ENCODE measurements around the gene DISP1.
A peak's percentile ranks its signal among the peaks of the same experiment; 100 is the strongest.

The DISP1 gene, protein sequence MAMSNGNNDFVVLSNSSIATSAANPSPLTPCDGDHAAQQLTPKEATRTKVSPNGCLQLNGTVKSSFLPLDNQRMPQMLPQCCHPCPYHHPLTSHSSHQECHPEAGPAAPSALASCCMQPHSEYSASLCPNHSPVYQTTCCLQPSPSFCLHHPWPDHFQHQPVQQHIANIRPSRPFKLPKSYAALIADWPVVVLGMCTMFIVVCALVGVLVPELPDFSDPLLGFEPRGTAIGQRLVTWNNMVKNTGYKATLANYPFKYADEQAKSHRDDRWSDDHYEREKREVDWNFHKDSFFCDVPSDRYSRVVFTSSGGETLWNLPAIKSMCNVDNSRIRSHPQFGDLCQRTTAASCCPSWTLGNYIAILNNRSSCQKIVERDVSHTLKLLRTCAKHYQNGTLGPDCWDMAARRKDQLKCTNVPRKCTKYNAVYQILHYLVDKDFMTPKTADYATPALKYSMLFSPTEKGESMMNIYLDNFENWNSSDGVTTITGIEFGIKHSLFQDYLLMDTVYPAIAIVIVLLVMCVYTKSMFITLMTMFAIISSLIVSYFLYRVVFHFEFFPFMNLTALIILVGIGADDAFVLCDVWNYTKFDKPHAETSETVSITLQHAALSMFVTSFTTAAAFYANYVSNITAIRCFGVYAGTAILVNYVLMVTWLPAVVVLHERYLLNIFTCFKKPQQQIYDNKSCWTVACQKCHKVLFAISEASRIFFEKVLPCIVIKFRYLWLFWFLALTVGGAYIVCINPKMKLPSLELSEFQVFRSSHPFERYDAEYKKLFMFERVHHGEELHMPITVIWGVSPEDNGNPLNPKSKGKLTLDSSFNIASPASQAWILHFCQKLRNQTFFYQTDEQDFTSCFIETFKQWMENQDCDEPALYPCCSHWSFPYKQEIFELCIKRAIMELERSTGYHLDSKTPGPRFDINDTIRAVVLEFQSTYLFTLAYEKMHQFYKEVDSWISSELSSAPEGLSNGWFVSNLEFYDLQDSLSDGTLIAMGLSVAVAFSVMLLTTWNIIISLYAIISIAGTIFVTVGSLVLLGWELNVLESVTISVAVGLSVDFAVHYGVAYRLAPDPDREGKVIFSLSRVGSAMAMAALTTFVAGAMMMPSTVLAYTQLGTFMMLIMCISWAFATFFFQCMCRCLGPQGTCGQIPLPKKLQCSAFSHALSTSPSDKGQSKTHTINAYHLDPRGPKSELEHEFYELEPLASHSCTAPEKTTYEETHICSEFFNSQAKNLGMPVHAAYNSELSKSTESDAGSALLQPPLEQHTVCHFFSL (N-terminal part only)

DNA sequence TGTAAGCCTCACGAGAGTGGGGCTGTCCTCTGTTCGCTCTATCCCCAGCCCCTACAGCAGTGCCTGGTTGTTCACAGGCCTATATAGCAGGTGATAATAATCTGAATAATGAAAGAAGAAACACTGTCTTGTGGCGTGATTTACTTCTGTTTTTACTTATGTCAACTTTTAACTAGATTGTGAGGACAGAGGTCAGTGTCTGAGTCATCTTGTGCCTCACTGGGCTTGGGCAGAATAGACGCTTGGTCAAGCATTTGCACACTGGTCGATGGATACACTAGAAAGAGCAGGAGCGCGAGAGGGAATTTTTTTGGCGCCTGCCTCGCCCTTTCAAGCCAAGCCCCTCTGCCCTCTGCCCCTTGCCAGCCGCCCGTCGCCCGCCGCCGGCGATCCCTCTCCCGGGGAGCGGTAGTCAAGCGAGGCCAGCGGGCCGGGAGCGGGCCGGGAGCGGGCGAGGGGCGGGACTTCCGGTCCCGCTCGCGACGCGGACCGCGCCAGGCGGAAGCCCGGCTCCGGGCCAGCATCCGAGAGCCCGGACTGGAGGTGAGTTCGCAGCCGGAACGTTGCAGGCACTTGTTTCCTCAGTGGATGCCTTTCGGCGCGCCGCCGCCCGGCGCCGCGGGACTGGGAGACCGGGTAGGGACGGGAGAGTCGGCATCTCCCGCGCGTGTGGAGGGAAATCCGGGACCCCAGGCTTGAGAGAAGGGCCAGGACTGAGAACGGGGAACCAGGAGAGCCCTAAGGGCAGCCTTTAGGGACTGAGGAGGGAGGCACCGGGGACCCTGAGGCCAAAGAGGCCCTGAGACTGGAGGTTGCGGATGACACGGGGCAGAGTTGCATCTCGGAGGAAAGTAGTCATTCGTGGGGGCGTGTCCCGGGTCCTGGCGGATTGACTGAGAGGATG is at the start of gene DISP1:
Gene DISP1 (plus strand): TSS at position 504 of the 904 bp plus-strand sequence. CDS start 127,785 bp downstream, outside the sequence.
- peak within 1 kb of the TSS; percentile 82 for H3K4me3 ChIP-seq (ENCODE audit: low read depth, low read length)

DNA sequence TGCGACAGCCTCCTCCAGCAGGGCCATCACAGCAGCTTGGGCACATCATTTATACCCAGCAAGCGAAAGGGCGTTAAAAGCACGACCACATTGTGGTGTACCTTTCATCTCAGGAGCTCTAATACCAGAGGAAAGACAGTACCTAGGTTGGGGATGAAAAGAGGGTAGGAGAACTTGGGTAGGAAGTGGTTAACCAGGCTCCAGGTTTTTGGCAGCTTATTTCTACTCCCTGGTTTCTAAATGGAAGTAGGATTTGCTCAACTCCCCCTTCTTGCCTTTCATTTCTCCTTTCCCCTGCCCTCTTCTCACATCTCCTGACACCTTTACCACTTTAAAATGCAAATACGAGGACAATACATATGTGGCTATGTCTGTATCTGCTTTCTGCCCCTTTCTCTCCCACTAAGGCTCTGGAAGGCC is 47.7 kb upstream of the DISP1 start:
- H3K4me3 ChIP-seq (ENCODE audit: low read depth, low read length) = no peak overlapping the region

DNA sequence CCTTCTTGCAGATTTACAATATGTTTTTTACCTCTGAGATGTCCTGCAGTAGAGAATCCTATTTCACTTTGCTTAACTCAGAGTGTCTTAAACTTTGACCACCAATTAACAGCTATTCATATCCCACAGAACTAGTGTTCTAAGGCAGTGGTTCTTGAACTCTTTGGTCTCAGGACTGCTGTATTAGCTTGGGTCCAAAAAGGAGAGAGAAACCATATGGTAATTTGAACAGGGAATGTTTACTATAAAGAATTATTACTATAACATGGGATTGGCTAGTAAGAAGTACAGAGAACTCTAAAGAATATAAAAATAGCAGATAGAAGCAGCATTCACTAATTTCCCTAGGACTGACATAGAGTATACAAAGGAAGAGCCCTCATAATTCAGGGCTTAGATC is 46.2 kb upstream of the DISP1 start:
- no peak overlapping the region for H3K4me3 ChIP-seq (ENCODE audit: low read depth, low read length)

DNA sequence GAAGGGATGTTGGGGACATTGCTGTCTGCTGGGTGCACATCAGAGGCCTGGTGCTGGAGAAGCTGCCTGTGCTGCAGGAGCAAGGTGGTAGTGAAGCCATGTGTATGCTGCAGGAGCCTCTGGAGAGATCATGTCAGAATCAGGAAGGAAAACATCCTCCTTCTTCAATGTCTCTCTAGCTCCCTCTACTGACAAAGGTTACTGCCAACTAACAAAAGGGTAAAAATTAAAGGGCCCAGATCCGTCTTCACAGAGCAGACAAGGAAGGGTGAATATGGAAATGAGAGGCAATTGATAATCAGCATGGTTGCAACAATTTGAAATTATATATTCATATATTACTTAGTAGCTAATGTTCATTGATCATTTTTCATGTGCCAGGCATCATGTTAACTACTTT is 45.7 kb upstream of the DISP1 start:
- H3K4me3 ChIP-seq (ENCODE audit: low read depth, low read length) = no peak overlapping the region

DNA sequence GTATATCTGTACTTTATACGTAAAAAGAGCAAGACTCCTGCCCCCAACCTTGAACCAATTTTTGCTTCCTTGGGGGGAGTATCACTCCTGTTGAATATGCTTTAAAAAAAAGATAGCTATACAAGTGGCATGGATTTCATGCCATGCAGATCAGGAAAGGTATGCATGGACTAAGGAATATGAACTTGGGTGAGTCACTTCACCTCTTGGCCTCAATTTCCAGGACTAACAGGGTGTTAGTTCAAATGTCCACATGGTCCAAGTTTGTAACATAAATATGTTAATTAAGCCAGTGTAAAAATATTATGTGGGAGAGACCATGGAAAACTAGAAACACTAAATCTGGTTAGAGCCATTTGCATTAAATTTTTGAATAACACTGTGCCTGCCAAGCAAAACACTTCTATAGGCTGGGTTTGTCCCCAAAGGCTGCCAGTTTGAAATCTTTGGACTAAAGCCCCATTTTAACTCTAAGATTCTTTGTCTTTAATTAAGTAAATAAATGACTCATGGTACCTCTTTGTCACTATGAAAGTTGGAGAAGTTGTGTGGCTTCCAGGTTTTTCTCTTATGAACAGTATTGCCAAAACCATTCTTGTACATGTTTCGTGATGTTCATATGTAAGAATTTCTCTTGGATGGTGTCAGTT is 44.7 kb upstream of the DISP1 start:
- H3K4me3 ChIP-seq (ENCODE audit: low read depth, low read length) = no peak overlapping the region

DNA sequence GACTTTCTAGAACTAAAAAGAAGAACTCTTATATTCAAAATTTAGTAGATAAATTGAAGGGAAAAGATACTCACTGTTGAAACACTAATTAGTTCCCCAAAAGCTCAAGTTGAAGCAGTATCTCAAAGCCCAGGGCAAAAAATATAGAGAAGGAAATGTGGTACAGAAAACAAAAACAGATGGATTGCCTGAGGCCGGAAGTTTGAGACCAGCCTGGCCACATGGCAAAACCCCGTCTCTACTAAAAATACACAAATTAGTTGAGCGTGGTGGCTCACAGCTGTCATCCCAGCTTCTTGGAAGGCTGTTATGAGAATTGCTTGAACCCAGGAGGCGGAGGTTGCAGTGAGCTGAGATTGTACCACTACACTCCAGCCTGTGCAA is 41.9 kb upstream of the DISP1 start:
- no peak overlapping the region for H3K4me3 ChIP-seq (ENCODE audit: low read depth, low read length)

DNA sequence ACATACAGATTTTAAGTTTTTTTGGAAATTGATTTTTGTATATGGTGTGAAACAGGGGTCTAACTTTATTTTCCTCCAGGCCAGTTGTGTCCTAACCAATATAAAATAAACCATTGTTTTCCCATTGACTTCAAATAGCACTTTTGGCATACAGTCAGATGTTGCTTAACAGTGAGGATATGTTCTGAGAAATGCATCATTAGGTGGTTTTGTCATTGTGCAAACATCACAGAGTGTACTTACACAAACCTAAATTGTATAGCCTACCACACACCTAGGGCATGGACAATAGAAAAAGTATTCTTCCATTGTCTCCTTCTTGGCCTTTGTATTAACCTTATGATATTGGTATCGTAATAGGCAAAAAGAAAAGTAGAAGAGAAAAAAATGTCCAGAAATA is 37.4 kb upstream of the DISP1 start:
- no peak overlapping the region for H3K4me3 ChIP-seq (ENCODE audit: low read depth, low read length)

DNA sequence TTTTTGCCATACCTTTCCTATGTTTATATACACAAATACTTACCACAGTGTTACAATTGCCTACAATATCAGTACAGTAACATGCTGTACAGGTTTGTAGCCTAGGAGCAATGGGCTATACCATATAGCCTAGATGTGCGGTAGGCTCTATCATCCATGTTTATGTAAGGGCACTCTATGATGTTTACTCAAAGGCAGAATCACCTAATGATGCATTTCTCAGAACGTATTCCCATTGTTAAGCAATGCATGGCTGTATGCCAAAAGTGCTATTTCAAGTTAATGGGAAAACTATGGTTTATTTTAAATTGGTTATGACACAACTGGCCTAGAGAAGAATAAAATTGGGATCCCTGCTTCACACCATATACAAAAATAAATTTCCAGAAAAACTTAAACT is 36.9 kb upstream of the DISP1 start:
- no peak overlapping the region for H3K4me3 ChIP-seq (ENCODE audit: low read depth, low read length)

DNA sequence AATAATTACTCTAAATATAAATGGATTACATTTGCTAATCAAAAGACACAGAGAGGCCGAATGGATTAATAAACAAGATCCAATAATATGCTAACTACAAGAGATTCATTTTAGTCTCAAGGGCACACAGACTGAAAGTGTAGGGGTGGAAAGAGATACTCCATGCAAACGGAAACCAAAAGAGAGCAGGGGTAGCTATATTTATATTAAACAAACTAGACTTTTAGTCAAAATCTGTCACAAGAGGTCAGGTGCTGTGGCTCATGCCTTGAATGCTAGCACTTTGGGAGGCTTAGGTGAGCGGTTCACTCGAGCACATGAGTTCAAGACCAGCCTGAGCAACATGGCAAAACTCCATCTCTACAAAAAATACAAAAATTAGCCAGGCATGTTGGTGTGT is 33.6 kb upstream of the DISP1 start:
- H3K4me3 ChIP-seq (ENCODE audit: low read depth, low read length) = no peak overlapping the region

DNA sequence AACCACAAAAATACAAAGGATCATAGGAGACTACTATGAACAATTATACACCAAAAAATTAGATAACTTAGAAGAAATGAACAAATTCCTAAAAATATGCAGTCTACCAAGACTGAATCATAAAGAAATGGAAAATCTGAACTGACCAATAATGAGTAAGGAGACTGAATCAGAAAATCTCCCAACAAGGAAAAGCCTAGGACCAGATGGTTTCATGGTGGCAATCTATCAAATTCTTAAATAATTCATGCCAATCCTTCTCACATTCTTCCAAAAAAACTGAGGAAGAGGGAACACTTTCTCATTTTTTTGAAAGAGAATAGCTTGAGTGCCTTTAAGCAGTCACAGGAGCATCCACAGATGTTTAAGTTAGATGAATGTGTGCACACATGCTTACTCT is 31.8 kb upstream of the DISP1 start:
- H3K4me3 ChIP-seq (ENCODE audit: low read depth, low read length) = no peak overlapping the region

DNA sequence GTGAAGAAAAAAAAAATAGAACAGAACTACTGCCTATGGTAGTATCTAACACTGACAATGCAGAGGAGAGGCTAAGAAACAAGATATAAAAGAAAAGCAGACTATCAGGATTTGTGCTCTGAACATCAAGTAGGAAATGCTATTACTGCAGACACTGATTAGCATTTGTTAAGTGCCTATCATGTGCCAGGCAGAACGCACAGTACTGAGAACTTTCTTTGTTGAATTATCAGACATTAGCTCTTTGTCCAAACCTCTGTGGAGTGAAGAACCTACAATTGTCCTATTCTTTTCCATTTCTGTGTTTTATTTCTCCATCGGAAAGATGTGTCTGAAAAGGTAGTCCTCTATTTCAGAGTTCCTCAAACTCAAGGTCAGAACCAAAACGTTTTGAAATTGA is 30.5 kb upstream of the DISP1 start:
- H3K4me3 ChIP-seq (ENCODE audit: low read depth, low read length) = no peak overlapping the region

DNA sequence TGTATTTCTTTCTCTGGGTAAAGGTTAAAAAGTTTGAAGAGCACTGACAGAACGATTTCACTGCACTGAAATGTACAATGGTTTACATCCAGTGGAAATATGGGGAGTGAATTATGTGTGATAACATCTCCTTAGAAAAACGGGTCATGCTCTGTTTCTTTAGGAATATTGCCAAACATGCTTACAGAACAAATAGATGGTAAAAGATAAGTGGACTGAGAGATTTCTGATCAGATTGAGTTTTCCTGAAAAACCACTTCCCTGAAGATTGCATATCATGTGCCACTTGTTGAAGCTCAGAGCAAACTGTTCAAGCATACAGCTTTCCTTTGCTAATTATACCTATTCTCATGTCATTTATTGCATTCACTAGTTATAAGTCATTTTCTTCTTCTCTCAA is 29.9 kb upstream of the DISP1 start:
- no peak overlapping the region for H3K4me3 ChIP-seq (ENCODE audit: low read depth, low read length)

DNA sequence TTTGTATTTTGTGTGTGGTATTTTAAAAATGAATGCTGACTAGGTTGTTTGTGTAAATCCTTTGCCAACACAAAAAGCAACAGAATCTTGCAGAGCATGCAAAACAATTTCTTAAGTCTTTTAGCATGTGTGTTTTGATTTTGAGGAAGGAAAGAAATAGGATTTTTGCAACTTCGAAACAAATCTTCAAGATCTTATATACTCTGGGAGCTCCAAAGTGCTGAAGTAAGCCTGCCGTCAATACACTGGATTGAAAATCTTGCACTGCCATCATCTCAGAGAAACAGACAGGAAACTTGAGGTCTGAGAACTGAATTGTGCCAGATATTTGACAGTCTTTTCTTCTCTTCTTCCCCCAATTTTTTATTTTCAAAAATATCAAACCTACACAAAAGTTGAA is 29.3 kb upstream of the DISP1 start:
- no peak overlapping the region for H3K4me3 ChIP-seq (ENCODE audit: low read depth, low read length)

DNA sequence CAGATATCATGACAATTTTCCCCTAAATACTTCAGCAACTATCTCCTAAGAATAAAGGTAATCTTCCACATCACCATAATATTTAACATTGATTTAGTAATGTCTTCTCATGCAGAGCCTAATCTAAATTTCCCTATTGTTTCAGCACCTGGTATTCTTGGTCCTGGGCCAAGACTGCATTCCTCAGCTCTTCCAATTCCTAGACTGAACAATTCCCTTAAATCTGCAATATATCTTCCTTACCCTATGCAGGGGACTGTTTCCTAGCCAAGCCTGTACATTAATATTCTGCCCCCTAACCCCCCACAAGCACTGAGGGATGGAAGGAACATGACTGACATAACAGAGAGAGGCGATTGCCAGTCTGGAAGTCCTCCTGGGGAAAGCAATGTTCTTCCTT is 28.7 kb upstream of the DISP1 start:
- H3K4me3 ChIP-seq (ENCODE audit: low read depth, low read length) = no peak overlapping the region

DNA sequence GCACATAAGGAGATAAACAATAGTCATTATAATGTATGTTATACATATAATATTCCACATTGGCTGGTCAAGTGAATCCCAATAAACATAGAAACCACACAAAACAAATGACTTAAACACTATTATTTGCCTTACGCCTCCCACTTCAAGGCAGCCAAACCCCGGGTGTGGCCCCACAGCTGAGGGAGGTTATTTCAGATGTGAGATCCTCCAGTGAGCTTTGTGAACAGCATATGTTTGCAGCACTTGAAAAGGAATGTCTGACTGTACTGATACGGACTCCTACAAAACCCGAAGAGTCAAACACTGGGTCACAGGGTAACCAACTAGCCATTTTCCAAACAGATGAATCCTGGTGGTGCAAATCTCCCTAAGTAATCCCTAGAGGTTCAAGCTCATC is 27.1 kb upstream of the DISP1 start:
- no peak overlapping the region for H3K4me3 ChIP-seq (ENCODE audit: low read depth, low read length)

DNA sequence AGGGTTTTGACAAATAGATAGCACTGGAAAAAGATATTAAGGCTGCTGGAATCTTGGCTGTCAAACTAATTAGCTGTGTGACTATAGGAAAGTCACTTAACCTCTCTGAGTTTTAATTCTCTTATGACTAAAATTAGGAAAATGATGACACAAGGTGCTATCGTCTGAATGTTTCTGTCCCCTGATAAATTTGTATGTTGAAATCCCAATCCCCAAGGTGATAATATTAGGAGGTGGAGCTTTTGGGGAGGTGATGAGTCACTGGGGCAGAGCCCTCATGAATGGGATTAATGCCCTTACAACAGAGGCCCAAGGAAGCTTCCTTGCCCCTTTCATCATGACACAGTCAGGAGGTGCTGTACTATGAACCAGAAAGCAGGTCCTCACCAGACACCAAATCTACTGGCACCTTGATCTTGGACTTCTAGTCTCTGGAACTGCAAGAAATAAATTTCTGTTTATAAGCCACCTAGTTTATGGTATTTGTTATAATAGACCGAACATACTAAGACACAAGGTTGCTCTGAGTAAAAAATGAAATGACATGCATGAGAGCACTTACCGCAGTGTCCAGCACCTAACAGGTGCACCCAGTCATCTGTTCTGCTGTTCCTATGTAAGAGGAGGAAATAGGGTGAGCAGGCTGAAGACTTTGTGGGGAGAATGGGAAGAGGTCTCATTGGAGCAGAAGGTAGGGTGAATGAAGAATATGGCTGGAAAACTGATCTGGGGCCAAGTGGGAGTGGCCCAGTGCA is 26.3 kb upstream of the DISP1 start:
- H3K4me3 ChIP-seq (ENCODE audit: low read depth, low read length) = no peak overlapping the region

DNA sequence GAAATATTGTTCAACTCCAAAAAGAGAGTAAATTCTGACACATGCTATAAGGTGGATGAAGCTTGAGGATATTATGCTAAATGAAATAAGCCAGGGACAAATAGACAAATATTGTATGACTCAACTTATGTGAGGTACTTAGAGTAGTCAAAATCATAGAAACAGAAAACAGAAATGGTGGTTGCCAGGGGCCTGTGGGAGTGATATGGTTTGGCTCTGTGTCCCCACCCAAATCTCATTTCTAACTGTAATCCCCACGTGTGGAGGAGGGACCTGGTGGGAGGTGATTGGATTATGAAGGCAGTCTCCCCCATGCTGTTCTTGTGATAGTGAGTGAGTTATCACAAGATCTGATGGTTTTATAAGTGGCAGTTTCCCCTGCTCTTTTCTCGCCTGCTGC is 24.7 kb upstream of the DISP1 start:
- H3K4me3 ChIP-seq (ENCODE audit: low read depth, low read length) = no peak overlapping the region

DNA sequence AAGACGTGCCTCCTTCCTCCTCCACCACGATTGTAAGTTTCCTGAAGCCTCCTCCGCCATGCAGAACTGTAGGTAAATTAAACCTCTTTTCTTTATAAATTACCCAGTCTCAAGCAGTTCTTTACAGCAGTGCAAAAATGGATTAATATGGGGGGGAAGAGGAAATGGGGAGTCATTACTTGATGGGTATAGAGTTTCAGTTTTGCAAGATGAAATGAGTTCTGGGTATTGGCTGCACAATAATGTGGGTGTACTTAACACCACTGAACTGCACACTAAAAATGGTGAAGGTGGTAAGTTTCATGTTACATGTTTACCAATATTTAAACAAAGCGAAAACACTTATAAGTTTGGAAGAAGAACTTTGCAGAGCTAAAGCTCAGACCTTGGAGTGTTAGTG is 24.3 kb upstream of the DISP1 start:
- H3K4me3 ChIP-seq (ENCODE audit: low read depth, low read length) = no peak overlapping the region
